HG03558 (cell line): ENCODE data around the gene LMTK3.

Source experiments
- ATAC-seq: cut with Tn5 transposase; IDR thresholded peaks from one replicate; pipeline ENCODE4 v1.9.1; 2021; ENCODE audit warnings: moderate number of reproducible peaks; ENCODE audit not compliant: unreplicated experiment; ENCODE audit errors: extremely low read depth

The LMTK3 gene

DNA sequence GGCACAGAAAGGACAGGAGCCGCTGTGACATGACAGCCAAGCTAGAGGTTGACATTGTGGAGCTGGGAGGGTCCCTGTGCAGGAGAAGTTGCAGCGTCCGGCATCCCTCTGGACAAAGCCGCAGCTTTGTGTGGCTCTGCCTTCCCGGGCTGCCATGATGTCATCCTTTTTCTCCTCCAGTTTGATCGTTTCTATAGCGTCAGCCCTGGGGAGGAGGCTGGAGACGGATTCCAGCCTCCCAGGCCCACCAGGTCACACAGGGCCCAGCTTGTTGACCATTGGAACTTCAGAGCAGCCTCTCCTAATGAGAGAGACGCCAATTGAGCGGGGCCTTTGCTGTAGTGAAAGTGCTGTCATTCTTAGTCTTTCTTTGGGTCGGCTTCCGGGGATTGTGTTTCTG lies 60.0 kb downstream of the LMTK3 start:
- ATAC-seq: no peak

DNA sequence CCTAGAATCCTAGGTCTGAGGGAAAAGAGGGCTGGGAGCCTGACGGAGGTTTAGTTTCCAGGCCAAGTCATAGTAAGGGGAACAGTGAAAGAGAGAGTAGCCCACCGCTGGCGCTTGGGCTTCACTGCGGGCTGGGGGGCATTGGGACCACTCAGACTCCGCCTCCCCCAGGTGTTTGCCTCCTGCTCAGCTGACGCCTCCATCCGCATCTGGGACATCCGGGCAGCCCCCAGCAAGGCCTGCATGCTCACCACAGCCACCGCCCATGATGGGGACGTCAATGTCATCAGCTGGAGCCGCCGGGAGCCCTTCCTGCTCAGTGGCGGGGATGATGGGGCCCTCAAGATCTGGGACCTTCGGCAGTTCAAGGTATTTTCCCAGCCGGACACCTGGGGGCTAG lies 60.8 kb downstream of the LMTK3 start:
- ATAC-seq: no peak

- no peak for ATAC-seq
Measured at GRCh38 chr19:48450441-48450840, 61.2 kb downstream of the LMTK3 start.

- ATAC-seq: no peak
Measured at GRCh38 chr19:48448563-48448962, 63.1 kb downstream of the LMTK3 start.

- no peak for ATAC-seq
Measured at GRCh38 chr19:48446579-48446978, 65.1 kb downstream of the LMTK3 start.

- ATAC-seq: peak; percentile 52
Measured at GRCh38 chr19:48445606-48446481, 65.8 kb downstream of the LMTK3 start, which contains the start of gene GRWD1. TSS of gene GRWD1 (plus strand) at chr19:48445983. CDS start at chr19:48446006, 23 bp downstream.

GRCh38 chr19:48445256-48445605 lies 66.4 kb downstream of the LMTK3 start:
- ATAC-seq: no peak

DNA sequence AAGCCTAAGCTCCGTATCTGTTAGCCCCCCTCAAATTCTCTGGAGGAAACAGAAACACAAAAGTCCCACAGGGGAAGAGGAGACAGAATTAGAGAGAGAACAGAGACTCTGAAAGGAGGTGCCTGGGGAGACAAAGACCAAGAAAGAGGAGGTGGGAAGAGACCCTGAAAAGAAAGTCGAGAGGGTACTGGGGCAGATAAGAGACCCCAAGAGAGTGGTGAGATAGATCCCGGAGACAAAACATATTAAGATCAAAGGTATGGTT lies 66.8 kb downstream of the LMTK3 start:
- no peak for ATAC-seq

DNA sequence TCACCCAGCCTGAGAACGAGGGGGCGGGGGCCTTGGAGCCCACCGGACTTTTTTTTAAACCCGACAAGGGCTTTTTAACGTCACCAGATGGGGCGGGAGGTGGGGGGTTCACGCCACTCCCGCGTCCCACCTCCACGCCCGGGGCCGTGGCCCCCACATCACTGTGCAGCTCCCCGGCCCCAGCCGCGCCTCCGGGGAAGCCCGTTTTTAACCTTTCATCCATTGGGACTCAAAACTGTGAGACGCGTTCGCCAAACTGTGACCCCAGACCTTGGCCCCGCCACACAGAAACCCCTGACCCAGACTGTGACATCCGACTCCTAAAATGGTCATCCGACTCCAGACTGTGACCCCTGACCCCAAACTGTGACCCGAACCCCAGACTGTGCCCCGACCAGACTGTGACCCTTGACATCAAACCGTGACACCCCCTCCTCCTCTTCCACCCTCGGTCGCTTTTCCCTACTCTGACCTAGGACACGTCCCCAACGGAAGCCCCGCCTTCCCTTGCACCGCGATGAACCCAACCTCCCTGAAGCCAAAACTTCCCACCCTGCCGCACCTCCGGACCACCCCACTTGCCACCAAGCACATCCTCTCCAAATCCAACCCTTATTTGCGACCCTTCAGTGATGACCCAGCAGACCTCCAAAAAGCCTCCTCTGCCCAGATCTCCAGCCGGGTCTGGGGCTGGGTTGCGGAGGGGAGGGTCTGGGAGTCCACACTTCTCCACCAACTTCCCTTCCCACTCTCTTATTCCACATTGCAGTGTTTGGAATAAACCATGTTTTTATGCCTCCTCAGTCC lies 67.3 kb downstream of the LMTK3 start:
- ATAC-seq: no peak

- no peak for ATAC-seq
Measured at GRCh38 chr19:48443731-48444128, 67.9 kb downstream of the LMTK3 start.

- no peak for ATAC-seq
Measured at GRCh38 chr19:48443256-48443655, 68.4 kb downstream of the LMTK3 start.

GRCh38 chr19:48442116-48443035 lies 69.3 kb downstream of the LMTK3 start:
- ATAC-seq: no peak

DNA sequence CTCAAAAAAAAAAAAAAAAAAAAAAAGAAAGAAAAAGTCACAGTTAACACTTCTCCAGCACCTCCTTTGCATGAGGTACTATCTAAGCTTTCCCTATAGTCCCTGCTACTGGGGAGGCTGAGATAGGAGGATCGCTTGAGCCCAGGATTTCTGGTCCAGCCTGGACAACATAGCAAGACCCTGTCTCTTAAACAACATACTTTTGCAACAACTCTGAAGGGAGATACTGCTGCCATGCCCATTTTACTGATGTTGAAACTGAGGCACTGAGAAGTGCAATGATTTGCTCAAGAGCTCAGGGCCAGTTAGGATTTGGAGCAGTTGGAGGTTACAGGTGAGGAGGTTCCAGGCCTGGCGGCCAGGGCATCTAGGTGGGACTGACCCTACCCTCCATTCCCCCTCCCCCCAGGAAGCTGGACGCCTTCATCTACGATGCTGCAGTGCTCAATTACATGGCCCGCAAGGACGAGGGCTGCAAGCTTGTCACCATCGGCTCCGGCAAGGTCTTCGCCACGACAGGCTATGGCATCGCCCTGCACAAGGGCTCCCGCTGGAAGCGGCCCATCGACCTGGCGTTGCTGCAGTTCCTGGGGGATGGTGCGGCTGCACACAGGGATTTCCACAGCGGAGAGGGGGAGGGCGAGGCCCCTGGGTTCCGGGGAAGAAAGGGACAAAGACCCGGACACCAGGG lies 70.1 kb downstream of the LMTK3 start:
- no peak for ATAC-seq

DNA sequence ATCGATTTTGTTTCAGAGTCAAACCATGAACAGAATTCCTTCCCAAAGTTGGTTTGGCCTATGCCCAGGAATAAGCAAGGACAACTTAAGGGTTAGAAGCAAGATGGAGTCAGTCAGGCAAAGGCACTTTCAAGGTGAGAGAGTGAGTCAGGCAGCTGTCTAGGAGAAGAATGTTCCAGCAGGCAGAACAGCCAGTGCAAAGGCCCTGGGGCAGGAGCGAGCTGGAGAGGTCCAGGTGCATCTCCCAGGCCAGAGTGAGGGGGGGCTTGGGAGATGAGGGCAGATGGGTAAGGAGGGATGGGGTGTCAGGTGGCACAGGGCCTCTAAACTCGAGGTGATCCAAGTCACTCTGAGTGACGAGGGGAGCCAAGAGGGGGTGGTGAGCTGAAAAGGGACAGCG lies 75.0 kb downstream of the LMTK3 start:
- no peak for ATAC-seq
